ENCODE data around the gene NFKB1.

GRCh38 chr4:102501447-102501696 lies 213 bp downstream of the NFKB1 start:
- TF ChIP-seq CTCF (IDR thresholded peaks at IDR 0.05; ENCODE audit: insufficient read depth, low read length, poor library complexity, severe bottlenecking) (no peak), EZH2phosphoT487 (conservative IDR thresholded peaks at IDR 0.05; ENCODE audit: low read length) (no peak)

All from SU-DHL-6 (cell line).